ENCODE data around the gene NIN. TPM values are rescaled to one million over a fixed set of nuclear protein-coding genes. Genes with fewer than 3 reads are reported as not detected.

Gene NIN
- total and polyA plus RNA-seq, 11 donors: 11.7 to 48.3 (median 25.0) TPM

- Histone ChIP-seq H3K27ac (no peak overlapping the region), H3K4me3 (no peak overlapping the region), H3K27me3 (no peaks in the 10 kb centered on the region), H3K4me1 (peaks cover 0 to 11% (median 6%) of the 10 kb centered on the region in 12 donors), H3K9me3 (no peaks in the 10 kb centered on the region), H3K36me3 (no peaks in the 10 kb centered on the region)
- ATAC-seq (no peak), DNase-seq (no peak)
- intact Hi-C loops (cut with DNase I): loop anchor here in 2 of 10 donors (5.0 kb wide), 1 partner anchor 74 kb away; no protein-coding TSS in a partner anchor
- 77 to 90% (median 83%) methylated on average over 5 of the region's 5 CpGs for WGBS, 4 donors
- TF ChIP-seq CTCF (IDR thresholded peaks at IDR 0.05) (no peak), POLR2A (IDR thresholded peaks at IDR 0.05) (no peak)
These were observed 25.7 kb upstream of the NIN start for GRCh38 chr14:50856660-50857059.

GRCh38 chr14:50855558-50855957, 24.6 kb upstream of the NIN start:
- no peak for DNase-seq
- TF ChIP-seq CTCF (IDR thresholded peaks at IDR 0.05) (no peak), POLR2A (IDR thresholded peaks at IDR 0.05) (no peak)
- 53 to 82% (median 70%) methylated on average over 1 of the region's 1 CpG for WGBS, 4 donors
- Histone ChIP-seq H3K27ac (no peak overlapping the region), H3K36me3 (no peaks in the 10 kb centered on the region), H3K4me3 (no peak overlapping the region), H3K27me3 (no peaks in the 10 kb centered on the region), H3K9me3 (no peaks in the 10 kb centered on the region), H3K4me1 (peaks cover 0 to 11% (median 6%) of the 10 kb centered on the region in 12 donors)
- intact Hi-C loops (cut with DNase I): loop anchor here in 2 of 10 donors (5.0 kb wide), 1 partner anchor 73 kb away; no protein-coding TSS in a partner anchor
- ATAC-seq: no peak

GRCh38 chr14:50854521-50854920, 23.6 kb upstream of the NIN start:
- Histone ChIP-seq H3K4me3 (no peak overlapping the region), H3K4me1 (peaks cover 0 to 5% (median 4%) of the 10 kb centered on the region in 12 donors), H3K27me3 (no peaks in the 10 kb centered on the region), H3K27ac (no peak overlapping the region), H3K9me3 (no peaks in the 10 kb centered on the region), H3K36me3 (no peaks in the 10 kb centered on the region)
- intact Hi-C loops (cut with DNase I): no loop called here
- 82 to 91% (median 88%) methylated on average over 5 of the region's 5 CpGs for WGBS, 4 donors
- TF ChIP-seq CTCF (IDR thresholded peaks at IDR 0.05) (no peak), POLR2A (IDR thresholded peaks at IDR 0.05) (no peak)
- ATAC-seq (no peak), DNase-seq (no peak)

- Histone ChIP-seq H3K27me3 (no peaks in the 10 kb centered on the region), H3K4me3 (no peak overlapping the region), H3K9me3 (no peaks in the 10 kb centered on the region), H3K4me1 (no peaks in the 10 kb centered on the region), H3K27ac (no peak overlapping the region), H3K36me3 (no peaks in the 10 kb centered on the region)
- DNase-seq (no peak), ATAC-seq (no peak)
- no peak for TF ChIP-seq POLR2A (IDR thresholded peaks at IDR 0.05)
- TF ChIP-seq CTCF (IDR thresholded peaks at IDR 0.05): no peak
- intact Hi-C loops (cut with DNase I): no loop called here
These were observed 22.9 kb upstream of the NIN start for GRCh38 chr14:50853891-50854290.
